GM19372 (cell line): ENCODE data around the gene VAV1.
"Not testable (repeated sequence)": the region's sequence is repeated elsewhere in the genome, so short reads cannot be mapped to it uniquely, and the experiment has no call there.

Experiments
- ATAC-seq: cut with Tn5 transposase; IDR thresholded peaks from one replicate; pipeline ENCODE4 v1.9.1; 2021; ENCODE audit warnings: mild to moderate bottlenecking, low read depth, moderate library complexity; ENCODE audit not compliant: unreplicated experiment

The VAV1 gene

GRCh38 chr19:6736917-6737283 is 35.6 kb upstream of the VAV1 start:
- no peak for ATAC-seq

GRCh38 chr19:6737284-6737872 is 35.1 kb upstream of the VAV1 start, which contains the start of gene GPR108:
Gene GPR108, minus strand, starts transcription at chr19:6737580. Its CDS starts 4 bp downstream, at chr19:6737576.
- peak; percentile 73 for ATAC-seq

DNA sequence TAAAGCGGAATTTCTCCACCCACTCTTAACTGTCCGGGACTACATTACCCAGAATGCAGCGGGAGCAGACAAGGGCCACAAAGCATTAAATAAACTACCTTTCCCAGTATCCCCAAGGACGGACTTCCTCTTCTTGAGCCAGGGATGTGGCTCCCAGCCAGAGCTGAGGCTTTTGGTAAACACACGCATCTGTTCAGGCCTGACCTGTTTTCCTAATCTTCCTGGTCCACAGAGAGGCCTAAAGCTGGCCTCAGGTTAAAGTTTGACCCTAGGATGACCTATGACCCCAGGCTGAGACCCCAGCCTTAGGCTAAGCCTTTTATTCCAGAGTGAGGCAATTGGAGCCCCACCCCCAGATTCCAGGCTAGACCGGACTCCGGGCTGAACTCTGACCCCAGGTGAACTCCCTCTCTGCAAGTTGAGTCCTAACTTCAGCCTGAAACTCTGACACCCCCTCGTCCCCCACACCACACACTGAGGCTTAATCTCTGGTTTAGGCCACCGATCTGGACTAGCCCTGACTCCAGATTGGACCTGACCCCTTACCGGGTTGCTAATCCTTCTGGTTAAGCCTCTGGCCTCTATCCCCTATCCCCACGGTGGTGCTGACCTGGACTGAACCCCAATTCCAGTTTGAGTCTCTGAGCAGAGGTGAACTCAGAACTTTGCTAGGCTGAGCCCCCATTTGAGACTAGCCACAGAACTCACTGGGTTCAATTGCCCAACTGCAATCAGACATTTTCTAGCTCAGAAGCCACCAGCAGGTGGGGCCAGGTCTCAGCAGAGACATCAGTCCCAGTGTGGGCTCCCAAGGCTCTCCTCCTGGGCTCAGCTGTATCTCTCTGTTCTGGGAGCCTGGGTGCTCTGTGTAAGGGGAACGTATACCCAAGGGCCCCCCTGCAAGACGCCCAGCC is 34.4 kb upstream of the VAV1 start:
- no peak for ATAC-seq

DNA sequence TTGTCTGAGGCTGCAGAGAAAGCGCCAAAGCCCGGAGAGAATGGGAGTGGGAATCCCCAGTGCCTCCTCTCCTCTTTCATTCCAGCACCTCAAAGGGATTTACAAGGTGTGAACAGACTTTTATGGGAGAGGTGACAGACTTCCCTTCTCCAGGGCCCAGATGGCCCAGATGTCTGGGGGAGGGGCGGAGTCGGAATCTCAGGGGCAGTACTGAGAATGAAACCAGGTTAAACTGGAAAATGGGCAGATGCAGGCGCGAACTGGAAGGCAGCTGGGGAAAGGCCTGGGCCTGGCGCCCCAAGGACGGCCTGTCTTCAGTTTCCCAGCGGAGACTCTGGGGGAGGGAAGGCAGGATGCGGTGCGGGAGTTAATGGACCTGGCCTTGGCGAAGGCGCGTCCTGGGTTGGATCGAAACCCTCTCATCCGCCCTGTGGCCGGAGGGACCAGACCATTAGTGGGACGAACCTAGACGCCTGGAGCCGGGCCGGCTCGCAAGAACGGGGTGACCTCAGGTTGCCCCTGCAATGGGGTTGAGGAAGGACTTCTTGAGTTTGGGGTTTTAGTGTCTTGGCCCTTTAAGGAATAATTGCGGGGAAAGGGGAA is 33.6 kb upstream of the VAV1 start:
- no peak for ATAC-seq

- no peak for ATAC-seq
Observed at GRCh38 chr19:6739390-6739882, 33.1 kb upstream of the VAV1 start, which contains the start of gene TRIP10. Gene TRIP10, plus strand, starts transcription at chr19:6739680. Its CDS starts 82 bp downstream, at chr19:6739762.

DNA sequence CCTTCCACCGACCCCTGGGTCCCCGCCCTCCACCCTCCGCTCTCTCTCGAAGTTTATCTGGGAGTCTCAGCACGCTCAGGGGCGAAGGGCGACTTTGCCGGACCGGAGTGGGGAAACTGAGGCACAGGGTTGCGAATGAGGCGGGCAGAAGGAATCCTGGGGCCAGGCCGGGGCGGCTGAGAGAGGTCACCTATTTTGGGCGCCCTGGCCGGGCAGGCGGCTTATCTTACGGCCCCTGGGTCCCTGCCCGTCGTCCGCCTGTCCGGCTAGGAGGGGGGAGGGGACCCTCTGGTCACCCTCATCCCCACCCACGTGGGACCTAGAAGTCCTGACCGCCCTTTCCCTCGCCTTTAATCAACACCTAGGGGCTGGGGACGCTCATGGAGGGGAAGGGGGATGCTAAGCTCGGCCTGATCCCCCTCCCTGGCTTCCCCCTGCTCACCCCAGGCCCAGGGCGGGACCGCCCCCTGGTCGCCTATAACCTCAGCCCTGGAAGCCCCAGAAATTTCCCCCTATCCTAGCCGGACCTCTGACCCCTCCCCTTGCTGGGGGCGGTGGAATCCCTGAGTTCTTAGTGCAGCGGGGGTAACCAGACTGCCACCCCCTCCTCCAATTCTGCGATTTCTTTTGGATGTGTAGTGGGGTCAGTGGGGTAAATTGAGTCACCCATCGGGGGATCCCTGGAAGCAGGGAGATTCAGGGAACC is 32.5 kb upstream of the VAV1 start:
- no peak for ATAC-seq

- no peak for ATAC-seq
Observed at GRCh38 chr19:6740589-6741343, 31.7 kb upstream of the VAV1 start.

- ATAC-seq, result no peak
Observed at GRCh38 chr19:6743066-6743465, 29.4 kb upstream of the VAV1 start.

GRCh38 chr19:6743714-6744380 is 28.7 kb upstream of the VAV1 start:
- no peak for ATAC-seq

DNA sequence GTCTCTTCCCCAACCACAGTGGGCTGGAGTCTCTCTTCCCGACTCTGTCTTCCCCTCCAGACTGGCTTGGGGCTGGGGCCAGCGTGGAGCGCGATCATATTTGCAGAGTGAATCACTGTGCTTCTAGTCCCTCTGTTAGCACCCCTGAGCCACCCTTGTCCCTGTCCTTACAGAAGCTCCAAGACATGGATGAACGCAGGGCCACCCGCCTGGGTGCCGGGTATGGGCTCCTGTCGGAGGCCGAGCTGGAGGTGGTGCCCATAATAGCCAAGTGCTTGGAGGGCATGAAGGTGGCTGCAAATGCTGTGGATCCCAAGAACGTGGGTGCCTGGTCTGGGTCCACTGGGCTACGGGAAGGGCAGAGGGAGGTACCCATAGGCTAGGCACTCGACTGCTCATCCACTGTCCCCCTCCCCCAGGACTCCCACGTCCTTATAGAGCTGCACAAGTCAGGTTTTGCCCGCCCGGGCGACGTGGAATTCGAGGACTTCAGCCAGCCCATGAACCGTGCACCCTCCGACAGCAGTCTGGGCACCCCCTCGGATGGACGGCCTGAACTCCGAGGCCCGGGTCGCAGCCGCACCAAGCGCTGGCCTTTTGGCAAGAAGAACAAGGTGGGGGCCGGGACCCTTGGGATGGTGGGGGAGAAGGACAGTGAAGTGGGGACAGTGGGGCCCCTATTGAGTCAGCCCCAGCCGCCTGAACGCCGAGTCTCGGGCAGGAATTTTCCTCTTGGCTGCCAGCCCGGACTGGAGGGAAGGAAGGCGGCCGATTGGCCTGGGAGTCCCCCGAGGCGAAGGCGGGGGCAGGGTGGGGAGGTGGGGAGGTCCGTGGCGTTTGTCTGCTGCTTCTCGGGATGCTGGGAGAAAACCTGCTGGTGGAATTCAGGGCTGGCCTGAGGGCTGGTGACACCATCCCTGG is 27.9 kb upstream of the VAV1 start:
- ATAC-seq, result no peak

DNA sequence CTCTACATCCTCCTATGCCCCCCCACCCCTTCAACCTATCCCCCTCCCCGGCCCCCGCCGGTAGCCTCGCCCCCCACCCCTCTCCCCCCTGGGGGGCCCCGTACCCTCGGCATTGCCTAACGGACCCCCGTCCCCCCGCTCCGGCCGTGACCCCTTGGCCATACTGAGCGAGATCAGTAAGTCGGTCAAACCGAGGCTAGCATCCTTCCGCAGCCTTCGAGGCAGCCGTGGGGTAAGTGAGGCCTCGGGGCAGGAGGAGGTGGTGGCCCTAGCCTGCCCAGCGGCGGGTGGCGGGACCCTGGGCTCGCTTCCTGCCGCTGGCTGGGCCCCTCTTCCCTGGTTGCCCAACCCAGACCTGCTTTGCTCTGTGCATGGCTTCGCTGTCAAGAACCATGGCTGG is 26.5 kb upstream of the VAV1 start:
- no peak for ATAC-seq

- ATAC-seq, result not testable (repeated sequence)
Observed at GRCh38 chr19:6748543-6748942, 24.0 kb upstream of the VAV1 start.

- no peak for ATAC-seq
Observed at GRCh38 chr19:6750062-6750461, 22.4 kb upstream of the VAV1 start.

DNA sequence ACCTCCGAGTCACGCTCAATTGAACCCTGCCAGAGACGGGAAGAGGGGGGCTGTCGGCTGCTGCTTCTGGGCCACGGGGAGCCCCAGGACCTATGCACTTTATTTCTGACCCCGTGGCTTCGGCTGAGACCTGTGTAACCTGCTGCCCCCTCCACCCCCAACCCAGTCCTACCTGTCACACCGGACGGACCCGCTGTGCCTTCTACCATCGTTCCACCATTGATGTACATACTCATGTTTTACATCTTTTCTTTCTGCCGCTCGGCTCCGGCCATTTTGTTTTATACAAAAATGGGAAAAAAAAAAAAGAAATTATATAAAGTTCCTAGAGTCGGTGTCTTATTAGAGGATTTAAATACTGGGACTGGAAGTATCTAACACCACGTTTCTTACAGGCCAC is 21.3 kb upstream of the VAV1 start:
- no peak for ATAC-seq

GRCh38 chr19:6752256-6753177 is 20.0 kb upstream of the VAV1 start:
- ATAC-seq, result no peak

DNA sequence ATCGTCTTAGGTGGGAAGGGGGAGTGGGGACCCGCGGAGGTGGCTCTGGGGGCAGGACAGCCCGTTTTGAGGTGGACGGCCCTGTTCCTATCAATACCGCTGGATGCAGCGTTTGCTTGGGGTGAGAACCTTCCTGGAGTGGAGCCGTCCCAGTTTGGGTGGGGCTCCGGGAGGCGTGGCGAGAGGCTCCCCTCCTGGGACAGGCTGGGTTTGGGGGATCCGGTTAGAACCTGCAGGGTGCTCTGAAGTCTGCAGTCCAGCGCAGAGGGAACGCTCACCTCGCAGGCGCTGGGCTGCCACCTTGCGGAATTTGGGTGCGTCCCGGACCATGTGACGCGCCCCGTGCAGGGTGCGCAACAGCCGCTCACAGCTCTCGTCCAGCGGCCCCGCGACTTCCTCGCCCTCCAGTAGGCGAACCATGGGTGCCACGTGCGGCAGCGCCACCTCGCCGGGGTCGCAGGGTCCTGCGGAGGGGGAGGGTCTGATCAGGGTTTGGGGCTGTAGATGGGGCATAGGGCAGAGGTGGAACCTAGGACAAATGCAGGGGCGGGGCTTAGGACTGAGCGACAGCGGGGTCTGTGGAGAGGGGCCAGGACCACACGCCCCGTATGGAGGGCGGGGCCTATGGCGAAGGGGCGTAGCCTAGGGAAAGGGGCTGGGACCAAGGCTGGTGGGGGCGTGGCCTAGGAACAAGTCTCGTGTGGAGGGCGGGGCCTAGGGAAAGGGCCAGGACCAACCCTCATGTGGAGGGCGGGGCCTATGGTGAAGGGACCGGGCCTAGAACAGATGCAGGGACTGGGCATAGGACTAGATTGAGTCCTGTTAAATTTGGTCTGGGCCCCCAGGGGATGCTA is 19.1 kb upstream of the VAV1 start:
- ATAC-seq, result peak; percentile 84
